HTR-8/SVneo (cell line): ENCODE data around the gene FBRSL1.
"Not testable (repeated sequence)": the region's sequence is repeated elsewhere in the genome, so short reads cannot be mapped to it uniquely, and the experiment has no call there.

Experiments used
- DNase-seq: peaks from one replicate; pipeline ENCODE4 v3.0.0; 2011; ENCODE audit warnings: low spot score, mixed read lengths; ENCODE audit not compliant: insufficient read length
- FAIRE-seq: peaks from 2 replicates; lab custom pipeline; 2011; peaks lifted over from hg19 to GRCh38; lab: Jason Lieb, UNC

Gene FBRSL1

DNA sequence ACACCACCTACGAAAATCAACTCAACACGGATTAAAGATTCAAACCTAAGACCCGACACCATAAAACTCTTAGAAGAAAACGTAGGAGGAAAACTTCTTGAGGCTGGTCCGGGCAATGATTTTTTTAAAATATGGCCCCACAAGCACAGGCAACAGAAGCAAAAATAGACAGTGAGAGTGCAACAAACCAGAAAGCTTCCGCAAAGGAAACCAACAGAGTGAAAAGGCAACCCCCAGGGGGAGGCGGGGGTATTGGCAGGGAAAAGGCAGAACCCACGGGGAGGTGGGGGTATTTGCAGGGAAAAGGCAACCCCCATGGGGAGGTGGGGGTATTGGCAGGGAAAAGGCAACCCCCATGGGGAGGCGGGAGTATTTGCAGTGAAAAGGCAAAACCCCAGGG lies 20.5 kb upstream of the FBRSL1 start:
- no peak for FAIRE-seq
- DNase-seq = no peak

DNA sequence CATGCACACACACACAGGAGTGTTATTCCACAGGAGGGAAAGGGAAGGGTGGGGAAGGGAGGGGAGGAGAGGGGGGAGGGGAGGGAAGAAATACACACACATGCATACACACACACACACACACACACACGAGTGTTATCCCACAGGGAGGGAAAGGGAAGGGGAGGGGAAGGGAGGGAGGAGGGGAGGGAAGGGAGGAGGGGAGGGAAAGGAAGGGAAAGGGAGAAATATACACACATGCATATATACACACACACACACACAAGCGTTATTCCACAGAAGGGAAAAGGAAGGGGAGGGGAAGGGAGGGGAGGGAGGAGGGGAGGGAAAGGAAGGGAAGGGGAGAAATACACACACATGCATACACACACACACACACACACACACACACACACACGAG lies 19.6 kb upstream of the FBRSL1 start:
- DNase-seq (no peak), FAIRE-seq (no peak)

DNA sequence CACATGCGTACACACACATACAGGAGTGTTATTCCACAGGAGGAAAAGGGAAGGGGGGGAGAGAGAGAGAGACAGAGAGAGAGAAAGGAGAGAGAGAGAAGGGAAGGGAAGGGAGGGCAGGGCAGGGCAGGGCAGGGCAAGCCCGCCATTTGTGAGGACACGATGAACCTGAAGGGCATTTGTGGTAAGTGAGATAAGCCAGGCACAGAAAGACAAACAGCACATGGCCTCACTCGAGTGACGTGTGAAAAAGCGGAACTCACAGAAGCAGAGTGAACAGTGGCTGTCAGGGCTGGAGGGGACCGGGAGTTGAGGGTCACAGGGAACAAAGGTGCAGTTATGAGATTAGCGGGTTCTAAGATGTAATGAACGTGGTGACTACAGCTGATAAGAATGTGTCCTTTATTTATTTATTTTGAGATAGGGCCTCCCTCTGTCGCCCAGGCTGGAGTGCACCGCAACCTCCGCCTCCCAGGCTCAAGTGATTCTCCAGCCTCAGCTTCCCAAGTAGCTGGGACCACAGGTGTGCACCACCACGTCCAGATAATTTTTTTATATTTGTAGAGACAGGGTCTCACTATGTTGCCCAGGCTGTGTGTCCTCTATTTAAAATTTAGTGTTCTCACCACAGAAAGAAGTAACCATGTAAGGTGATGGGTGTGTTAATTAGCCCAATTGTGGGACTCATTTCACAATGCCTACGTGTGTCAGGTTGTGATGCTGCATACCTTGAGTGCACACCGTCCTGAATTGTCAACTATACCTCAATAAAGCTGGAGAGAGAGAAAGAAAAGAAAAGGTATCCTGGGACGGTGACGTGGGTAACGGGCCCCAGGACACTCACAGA lies 18.7 kb upstream of the FBRSL1 start:
- DNase-seq (no peak), FAIRE-seq (peak; percentile 13)

DNA sequence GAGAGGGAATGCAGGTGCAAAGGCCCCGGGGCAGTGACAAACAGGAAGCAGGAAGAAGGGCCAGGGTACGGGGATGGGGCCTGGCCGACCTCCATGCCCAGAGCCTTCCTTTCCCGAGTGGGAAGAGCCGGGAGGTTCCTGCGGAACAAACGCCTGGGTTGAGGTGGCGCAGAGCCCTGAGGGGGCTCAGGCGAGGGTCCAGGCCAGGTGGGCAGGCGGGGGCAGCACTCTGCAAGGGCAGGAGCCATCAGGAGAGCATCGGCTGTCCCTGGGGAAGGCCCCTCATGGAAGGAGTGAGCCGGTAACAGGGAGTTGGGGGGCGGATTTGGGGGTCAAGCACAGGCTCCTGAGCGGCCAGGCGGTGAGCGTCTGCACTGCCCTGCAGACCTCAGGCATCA lies 18.1 kb upstream of the FBRSL1 start:
- FAIRE-seq = no peak
- DNase-seq = no peak

DNA sequence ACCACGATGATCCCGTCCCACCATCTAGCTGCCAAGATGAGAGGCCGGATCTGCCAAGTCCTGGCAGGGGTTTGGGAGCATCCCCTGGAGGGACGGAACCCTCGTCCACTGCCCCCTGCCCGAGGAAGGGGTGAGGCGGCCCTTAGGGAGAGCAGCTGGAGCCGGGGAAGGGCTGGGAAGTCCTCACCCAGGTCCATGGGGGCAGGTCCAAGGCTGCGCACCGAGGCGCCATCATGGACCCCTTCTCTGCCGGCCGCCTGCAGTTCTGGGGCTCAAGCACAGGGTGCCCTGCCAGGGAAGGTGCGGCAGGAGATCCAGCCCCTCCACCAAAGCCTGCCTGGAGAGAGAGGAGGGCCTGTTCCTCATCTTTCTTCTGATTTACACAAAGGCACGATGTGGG lies 17.6 kb upstream of the FBRSL1 start:
- no peak for DNase-seq
- FAIRE-seq = no peak

DNA sequence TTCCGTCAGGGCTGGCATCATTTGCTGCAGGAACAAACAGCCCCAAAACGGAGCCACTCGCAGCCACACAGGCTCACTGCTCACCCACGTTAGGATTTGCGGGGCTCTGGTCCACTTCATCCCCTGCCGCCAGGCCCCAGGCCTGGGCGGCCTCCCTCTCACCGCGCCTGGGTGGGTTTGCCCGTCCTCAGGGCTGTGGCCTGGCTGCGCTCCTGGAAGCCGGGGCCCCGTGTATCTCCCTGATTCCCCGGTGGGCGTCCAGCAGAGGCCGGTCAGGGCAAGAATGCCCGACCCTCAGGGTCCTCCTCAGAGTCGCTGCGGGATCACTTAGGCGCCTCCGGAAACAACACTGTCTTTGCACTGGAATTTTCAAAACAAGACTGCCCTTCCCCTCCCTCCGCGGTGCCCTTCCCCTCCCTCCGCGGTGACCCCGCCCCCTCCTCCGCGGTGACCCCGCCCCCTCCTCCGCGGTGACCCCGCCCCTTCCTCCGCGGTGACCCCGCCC lies 15.7 kb upstream of the FBRSL1 start:
- DNase-seq (no peak), FAIRE-seq (no peak)

DNA sequence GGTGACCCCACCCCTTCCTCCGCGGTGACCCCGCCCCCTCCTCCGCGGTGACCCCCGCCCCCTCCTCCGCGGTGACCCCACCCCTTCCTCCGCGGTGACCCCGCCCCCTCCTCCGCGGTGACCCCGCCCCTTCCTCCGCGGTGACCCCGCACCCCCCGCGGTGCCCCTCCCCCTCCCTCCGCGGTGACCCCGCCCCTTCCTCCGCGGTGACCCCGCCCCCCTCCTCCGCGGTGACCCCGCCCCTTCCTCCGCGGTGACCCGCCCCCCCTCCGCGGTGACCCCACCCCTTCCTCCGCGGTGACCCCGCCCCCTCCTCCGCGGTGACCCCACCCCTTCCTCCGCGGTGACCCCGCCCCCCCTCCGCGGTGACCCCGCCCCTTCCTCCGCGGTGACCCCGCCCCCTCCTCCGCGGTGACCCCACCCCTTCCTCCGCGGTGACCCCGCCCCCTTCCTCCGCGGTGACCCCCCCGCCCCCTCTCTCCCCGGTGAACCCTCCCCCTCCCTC lies 15.1 kb upstream of the FBRSL1 start:
- not testable (repeated sequence) for FAIRE-seq, DNase-seq

DNA sequence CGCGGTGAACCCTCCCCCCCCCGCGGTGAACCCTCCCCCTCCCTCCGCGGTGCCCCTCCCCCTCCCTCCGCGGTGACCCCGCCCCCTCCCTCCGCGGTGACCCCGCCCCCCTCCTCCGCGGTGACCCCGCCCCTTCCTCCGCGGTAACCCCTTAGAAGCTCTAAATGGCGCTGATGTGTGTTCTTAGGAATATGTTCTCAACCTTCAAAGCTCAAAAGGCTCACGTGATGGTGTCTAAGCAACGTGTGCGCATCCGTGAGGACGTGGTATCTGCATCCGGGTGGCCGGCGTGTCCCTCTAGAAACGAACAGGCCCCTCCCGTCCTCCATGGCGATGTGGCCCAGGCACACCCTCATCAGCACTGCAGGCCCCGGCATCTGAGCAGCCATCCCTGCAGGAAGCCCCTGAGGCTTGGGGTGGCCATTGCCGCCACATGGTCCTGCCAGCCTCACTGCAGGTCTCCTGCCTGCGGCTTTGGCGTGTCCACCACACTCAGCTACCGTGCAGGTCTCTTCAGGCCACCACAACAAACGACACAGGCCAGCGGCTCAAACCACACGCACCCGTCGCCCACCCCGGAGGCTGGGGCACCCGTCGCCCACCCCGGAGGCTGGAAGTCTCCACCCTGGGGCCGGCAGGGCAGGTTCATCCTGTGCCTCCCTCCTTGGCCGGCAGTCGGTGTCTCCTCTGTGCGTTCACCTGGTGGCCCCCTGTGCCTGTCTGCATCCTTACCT lies 14.5 kb upstream of the FBRSL1 start:
- DNase-seq = no peak
- no peak for FAIRE-seq

DNA sequence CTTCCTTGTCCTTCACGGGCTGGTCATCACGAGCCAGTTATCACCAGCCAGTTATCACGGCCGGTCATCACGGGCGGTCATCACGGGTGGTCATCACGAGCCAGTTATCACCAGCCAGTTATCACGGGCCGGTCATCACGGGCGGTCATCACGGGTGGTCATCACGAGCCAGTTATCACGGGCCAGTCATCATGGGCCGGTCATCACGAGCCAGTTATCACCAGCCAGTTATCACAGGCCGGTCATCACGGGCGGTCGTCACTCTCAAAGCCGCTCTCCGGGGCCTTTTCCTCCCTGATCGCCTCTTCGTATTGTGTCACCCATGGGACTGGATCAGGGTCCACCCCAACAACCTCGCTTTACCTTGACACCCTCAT lies 13.9 kb upstream of the FBRSL1 start:
- DNase-seq (no peak), FAIRE-seq (no peak)

DNA sequence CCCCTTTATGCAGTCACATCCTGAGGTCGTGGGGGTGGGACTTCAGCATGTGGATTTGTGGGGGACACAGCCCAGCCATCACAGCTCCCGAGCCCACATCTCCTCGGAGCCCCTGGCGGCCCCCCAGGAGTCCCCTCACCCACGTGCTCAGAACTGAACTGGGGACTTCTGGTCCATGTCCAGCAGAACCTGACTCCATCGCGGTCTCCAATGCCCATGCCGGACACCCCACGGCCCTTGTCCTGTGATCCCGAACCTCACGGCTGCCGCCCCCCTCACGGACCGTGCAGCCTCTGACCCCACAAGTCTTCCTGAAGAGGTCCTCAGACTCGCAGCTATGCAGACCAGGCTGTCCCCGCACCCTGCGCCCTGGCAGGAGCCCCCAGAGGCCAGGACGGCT lies 13.5 kb upstream of the FBRSL1 start:
- FAIRE-seq (no peak), DNase-seq (no peak)

DNA sequence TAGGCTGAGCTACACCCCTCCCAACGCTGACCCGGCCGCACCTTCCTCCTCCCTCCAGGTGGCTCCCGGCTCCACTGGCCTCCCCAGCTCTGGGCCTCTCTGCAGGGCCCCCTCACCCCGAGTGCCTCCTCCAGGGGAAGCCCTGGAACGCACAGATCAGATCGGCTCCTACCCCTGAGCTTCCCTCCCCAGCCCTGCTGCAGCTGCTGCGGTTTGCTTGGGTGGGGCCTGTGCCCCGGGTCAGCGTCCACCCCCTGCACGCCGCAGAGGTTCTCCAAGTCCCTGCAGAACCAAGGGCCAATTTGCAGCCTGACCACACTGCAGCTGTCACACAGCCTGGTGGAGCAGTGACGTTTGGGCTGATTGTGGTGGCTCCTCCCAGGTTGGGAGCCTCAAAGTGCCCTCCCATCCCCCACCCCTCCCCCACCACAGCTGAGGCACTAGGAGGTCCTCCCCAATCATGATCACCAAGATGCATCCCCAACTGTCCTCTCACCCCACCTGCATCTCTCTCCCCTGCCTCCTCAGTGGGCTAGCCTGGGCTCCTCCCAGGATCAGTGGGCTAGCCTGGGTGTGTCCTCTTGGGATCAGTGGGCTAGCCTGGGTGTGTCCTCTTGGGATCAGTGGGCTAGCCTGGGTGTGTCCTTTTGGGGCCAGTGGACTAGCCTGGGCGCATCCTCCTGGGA lies 12.8 kb upstream of the FBRSL1 start:
- DNase-seq (no peak), FAIRE-seq (no peak)

DNA sequence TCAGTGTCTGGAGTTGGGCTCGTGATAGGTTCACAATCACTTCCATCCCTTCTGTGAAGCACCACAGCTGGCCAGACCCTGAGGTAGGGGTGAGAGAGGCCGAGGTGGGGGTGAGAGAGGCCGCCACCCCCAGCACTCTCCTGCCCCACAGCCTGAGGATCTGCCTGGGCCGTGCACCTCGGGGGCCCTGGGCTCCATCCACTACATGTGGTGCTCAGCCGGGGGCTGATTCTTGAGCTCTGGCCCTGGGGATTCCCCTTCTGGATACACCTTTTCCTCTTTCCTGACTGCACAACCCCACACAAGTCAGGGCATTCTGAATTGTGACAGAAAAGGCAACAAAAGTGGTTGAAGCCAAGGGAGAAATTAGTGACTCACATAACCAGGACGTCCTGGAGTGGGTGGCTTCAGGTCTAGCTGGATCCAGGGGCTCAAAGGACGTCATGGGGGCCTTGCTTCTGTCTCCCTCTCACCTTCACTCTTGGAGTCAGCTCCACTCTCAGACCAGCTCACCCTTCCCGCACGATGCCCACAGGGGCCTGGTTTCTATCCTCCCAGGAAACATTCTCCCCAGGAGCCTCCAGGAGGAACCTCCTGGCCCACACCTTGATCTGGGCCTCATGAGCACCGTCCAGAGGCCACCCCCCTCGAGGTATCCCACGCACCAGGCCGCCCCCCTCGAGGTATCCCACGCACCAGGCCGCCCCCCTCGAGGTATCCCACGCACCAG lies 12.1 kb upstream of the FBRSL1 start:
- no peak for FAIRE-seq
- DNase-seq = no peak

DNA sequence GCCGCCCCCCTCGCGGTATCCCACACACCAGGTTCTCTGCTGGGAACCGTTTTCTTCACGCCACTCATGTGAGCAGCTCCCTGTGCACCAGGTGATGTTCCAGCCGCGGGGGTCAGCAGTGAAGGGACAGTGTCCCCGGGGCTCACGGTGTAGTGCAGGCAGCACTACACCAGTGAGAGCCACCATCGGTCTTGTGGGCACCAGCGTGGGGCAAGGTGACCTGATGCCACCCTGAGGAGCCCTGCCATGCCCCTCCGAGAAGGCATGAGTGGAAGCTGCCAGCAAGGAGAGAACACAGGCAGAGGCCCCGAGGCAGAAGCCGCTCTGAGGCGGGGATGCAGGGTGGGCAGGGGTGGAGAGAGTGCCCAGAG lies 11.5 kb upstream of the FBRSL1 start:
- no peak for FAIRE-seq

DNA sequence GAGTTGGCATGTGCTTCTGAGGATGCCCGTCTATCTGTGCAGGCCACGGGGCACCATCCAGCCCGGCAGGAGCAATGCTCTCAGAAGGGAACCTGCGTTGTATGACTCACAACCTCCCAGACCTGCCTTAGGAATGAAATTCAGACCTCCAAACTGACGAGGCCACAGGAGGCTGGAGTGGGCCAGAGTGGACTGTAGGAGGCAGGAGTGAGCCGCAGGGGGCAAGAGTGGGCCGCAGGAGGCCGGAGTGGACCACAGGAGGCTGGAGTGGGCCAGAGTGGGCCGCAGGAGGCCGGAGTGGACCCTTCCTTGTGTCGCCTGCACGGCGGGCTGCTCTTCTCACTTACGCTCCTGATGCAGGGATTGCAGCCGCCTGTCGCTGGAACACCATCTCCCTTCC lies 11.1 kb upstream of the FBRSL1 start:
- FAIRE-seq = no peak
- no peak for DNase-seq

More for the DNA sequence above, 11.5 kb upstream of the FBRSL1 start:
- DNase-seq = no peak

DNA sequence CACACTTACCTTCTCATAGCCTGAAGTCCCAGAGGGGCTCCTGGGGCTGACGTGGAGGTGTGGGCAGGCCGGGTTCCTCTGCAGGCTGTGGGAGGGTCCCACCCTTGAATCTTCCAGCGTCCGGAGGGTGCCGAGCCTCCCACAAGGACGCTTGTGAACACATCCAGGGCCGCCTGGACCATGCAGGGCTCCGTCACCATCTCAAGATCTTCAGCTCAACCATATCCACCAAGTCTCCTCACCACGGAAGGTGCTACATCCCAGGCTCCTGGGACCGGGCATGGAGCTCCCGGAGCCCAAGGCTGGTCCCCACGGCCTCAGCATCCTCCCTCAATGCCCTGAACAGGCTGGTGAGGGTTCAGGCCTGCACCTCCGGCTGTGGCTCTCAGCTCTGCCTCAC lies 10.7 kb upstream of the FBRSL1 start:
- FAIRE-seq (no peak), DNase-seq (no peak)

DNA sequence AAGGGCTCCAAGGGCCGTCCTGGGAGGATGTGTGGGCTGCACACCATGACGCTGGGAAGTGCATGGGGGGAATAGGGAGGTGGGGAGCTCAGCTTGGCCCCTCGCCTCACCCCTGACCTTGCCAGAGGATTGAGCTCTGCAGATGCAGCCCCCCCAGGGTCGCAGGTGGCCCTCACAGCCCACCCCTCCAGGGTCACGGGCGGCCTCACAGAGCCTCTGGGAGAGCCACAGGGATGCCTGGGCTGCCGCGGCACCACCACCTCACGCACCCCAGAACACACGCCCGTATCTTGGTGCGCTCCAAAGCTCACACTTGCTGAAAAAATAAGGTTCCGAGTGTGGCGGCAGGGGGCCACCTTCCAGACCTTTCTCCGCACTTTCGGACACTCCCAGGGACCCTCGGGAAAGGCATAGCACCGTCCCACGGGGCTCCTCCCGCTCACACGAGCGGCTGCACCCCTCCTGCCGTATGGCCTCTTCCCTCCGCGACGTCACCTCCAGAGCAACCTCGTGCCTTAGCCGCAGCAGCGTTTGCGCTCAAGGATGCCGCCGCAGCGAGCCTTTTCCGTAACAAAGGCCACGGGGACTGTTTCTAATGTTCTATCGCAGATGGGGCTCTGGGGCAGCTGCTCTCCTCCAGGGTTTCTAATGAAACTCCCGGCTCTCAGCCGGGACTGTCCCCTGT lies 9.9 kb upstream of the FBRSL1 start:
- DNase-seq = no peak
- FAIRE-seq = no peak

DNA sequence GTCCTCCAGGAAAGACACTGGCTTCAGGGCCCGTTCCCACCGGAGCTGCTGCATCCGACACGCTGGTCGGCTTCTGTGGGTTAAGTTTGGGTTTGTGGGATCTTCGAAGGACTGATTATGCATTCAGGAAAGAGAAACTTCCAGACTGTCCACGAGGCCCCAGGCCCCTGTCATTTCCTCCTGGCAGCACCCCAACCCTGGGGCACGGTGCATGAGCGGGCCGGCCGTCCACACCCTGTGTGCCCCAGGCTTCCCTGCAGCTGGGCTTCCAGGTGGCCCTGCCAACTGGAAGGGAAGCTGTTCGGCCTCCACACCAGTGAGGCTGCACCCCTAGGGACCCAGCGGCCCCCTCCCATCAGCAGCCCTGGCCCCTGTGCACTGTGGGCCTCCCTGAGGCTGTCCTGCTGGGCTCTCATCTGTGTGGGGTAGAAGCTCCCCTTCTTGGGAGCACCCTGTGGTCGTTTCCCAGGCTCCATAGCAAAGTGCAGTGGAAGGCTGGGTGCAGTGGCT lies 9.3 kb upstream of the FBRSL1 start:
- DNase-seq (no peak), FAIRE-seq (no peak)

DNA sequence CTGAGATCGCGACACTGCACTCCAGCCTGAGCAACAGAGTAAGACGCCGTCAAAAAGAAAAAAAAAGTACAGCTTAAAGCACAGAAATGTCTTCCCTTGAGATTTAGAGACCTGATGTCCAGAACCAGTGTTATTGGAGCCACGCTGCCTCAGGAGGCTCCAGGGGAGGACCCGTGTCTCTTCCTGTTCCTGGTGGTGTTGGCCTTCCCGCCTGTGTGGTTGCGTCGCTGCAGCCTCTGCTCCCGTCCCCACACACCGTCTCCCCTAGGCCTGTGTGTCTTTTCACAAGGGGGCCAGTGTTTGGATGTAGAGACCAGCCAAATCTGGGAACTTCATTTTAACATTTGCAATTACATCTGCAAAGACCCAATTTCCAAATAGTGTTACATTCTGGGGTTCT lies 8.6 kb upstream of the FBRSL1 start:
- DNase-seq (no peak), FAIRE-seq (no peak)
